Vagina (tissue), 2 donors: ENCODE results near the gene TRPV5. TPM values are rescaled to one million over a fixed set of nuclear protein-coding genes. Genes with fewer than 3 reads are reported as not detected.
A peak's percentile ranks its signal among the peaks of the same experiment; 100 is the strongest.

Experiments used
- DNase-seq, 2 donors: peaks; one replicate each; pipeline ENCODE4 v3.0.0-alpha.2; 2017; ENCODE audit errors: extremely low spot score in 2 of 2
- H3K27ac ChIP-seq: fragments of 200-600 bp; sonication (generic); one replicate; pipeline ENCODE4 v1.5.1; 2019
- H3K27me3 ChIP-seq: fragments of 200-600 bp; sonication (generic); one replicate; pipeline ENCODE4 v1.5.1; 2019
- H3K36me3 ChIP-seq, 2 donors: fragments of 200-600 bp; sonication (generic); one replicate each; pipeline ENCODE4 v1.5.1; 2017 to 2019
- H3K4me1 ChIP-seq: fragments of 200-600 bp; sonication (generic); one replicate; pipeline ENCODE4 v1.5.1; 2019
- H3K4me3 ChIP-seq, 2 donors: fragments of 200-600 bp; sonication (generic); 1 replicate in 1 of 2; 2 replicates in 1 of 2; pipeline ENCODE4 v1.5.1; 2016 to 2019
- H3K9me3 ChIP-seq: fragments of 200-600 bp; sonication (generic); one replicate; pipeline ENCODE4 v1.5.1; 2019
- CTCF ChIP-seq, 3 experiments: fragments of 450-650 bp in 2 of 3; fragments of 200-600 bp in 1 of 3; sonication (generic) in 1 of 3; IDR thresholded peaks; one replicate each; pipeline ENCODE4 v1.5.1; 2017 to 2019; ENCODE audit warnings: antibody characterized with exemption in 3 of 3, mild to moderate bottlenecking in 2 of 3, moderate library complexity in 2 of 3
- POLR2A ChIP-seq, 2 donors: fragments of 450-650 bp; IDR thresholded peaks; one replicate each; pipeline ENCODE4 v1.6.1; 2017; ENCODE audit warnings: antibody characterized with exemption in 2 of 2, mild to moderate bottlenecking in 2 of 2, moderate library complexity in 2 of 2
- POLR2AphosphoS5 ChIP-seq, 2 donors: sonication (generic); formaldehyde crosslinking; IDR thresholded peaks; one replicate each; pipeline ENCODE4 v1.9.0; 2017; ENCODE audit warnings: antibody characterized with exemption in 2 of 2, mild to moderate bottlenecking in 2 of 2, low read depth in 1 of 2; ENCODE audit not compliant: insufficient read depth in 1 of 2
- intact Hi-C: fragments of 100-400 bp; cut with DNase I; formaldehyde crosslinking; loops from one replicate; pipeline ENCODE4 v1.15.1; 2023
- total RNA-seq: library from RNA; depleted of rRNA; stranded (reverse); fragments of >200 nt; gene quantifications from one replicate; pipeline ENCODE4 v1.2.3, GENCODE V29; 2016

The TRPV5 gene
- total RNA-seq, 1 donor from 2014 or later: not detected

- TF ChIP-seq CTCF (IDR thresholded peaks at IDR 0.05) (no peak), POLR2AphosphoS5 (IDR thresholded peaks at IDR 0.05; ENCODE audit: insufficient read depth in 1 of 2, low read depth in 1 of 2) (no peak), POLR2A (IDR thresholded peaks at IDR 0.05) (no peak)
- no peak overlapping the region for H3K27ac ChIP-seq
- DNase-seq: peak; percentile 47 to 55
- no peaks in the 10 kb centered on the region for H3K9me3 ChIP-seq
- H3K27me3 ChIP-seq: no peaks in the 10 kb centered on the region
- intact Hi-C loops: no loop called here
- H3K4me3 ChIP-seq: no peak overlapping the region
- no peaks in the 10 kb centered on the region for H3K4me1 ChIP-seq
- H3K36me3 ChIP-seq: no peaks in the 10 kb centered on the region
Measured at GRCh38 chr7:142908290-142908689, 25.3 kb downstream of the TRPV5 start.

GRCh38 chr7:142906643-142907042 is 26.9 kb downstream of the TRPV5 start:
- no peak overlapping the region for H3K4me3 ChIP-seq
- no peaks in the 10 kb centered on the region for H3K36me3 ChIP-seq
- H3K27ac ChIP-seq: no peak overlapping the region
- H3K9me3 ChIP-seq: no peaks in the 10 kb centered on the region
- H3K4me1 ChIP-seq: no peaks in the 10 kb centered on the region
- no peak for TF ChIP-seq POLR2AphosphoS5 (IDR thresholded peaks at IDR 0.05; ENCODE audit: insufficient read depth in 1 of 2, low read depth in 1 of 2)
- TF ChIP-seq POLR2A (IDR thresholded peaks at IDR 0.05): no peak
- no peak for TF ChIP-seq CTCF (IDR thresholded peaks at IDR 0.05)
- intact Hi-C loops: no loop called here
- no peaks in the 10 kb centered on the region for H3K27me3 ChIP-seq
- DNase-seq: peak in 1 of 2 donors; percentile 62

- no peaks in the 10 kb centered on the region for H3K9me3 ChIP-seq
- H3K4me1 ChIP-seq: no peaks in the 10 kb centered on the region
- no peaks in the 10 kb centered on the region for H3K27me3 ChIP-seq
- TF ChIP-seq CTCF (IDR thresholded peaks at IDR 0.05) (no peak), POLR2A (IDR thresholded peaks at IDR 0.05) (no peak), POLR2AphosphoS5 (IDR thresholded peaks at IDR 0.05; ENCODE audit: insufficient read depth in 1 of 2, low read depth in 1 of 2) (no peak)
- H3K27ac ChIP-seq: no peak overlapping the region
- no peak overlapping the region for H3K4me3 ChIP-seq
- intact Hi-C loops: no loop called here
- no peaks in the 10 kb centered on the region for H3K36me3 ChIP-seq
- DNase-seq: no peak
Measured at GRCh38 chr7:142905759-142906158, 27.8 kb downstream of the TRPV5 start.

GRCh38 chr7:142904128-142904527 is 29.4 kb downstream of the TRPV5 start:
- H3K9me3 ChIP-seq: no peaks in the 10 kb centered on the region
- H3K27ac ChIP-seq: no peak overlapping the region
- intact Hi-C loops: no loop called here
- H3K4me1 ChIP-seq: no peaks in the 10 kb centered on the region
- TF ChIP-seq CTCF (IDR thresholded peaks at IDR 0.05): no peak
- no peak for TF ChIP-seq POLR2A (IDR thresholded peaks at IDR 0.05)
- TF ChIP-seq POLR2AphosphoS5 (IDR thresholded peaks at IDR 0.05; ENCODE audit: insufficient read depth in 1 of 2, low read depth in 1 of 2): no peak
- H3K4me3 ChIP-seq: no peak overlapping the region
- no peaks in the 10 kb centered on the region for H3K27me3 ChIP-seq
- no peak for DNase-seq
- no peaks in the 10 kb centered on the region for H3K36me3 ChIP-seq

GRCh38 chr7:142901426-142902259 is 31.9 kb downstream of the TRPV5 start:
- no peaks in the 10 kb centered on the region for H3K36me3 ChIP-seq
- TF ChIP-seq POLR2AphosphoS5 (IDR thresholded peaks at IDR 0.05; ENCODE audit: insufficient read depth in 1 of 2, low read depth in 1 of 2): peak in 1 of 2 donors; percentile 37
- no peak for TF ChIP-seq POLR2A (IDR thresholded peaks at IDR 0.05)
- TF ChIP-seq CTCF (IDR thresholded peaks at IDR 0.05): no peak
- no peaks in the 10 kb centered on the region for H3K4me1 ChIP-seq
- H3K27me3 ChIP-seq: no peaks in the 10 kb centered on the region
- no peak overlapping the region for H3K4me3 ChIP-seq
- DNase-seq: peak; percentile 62 to 84
- intact Hi-C loops: no loop called here
- H3K9me3 ChIP-seq: no peaks in the 10 kb centered on the region
- H3K27ac ChIP-seq: no peak overlapping the region
